ENCODE measurements around the gene PTGER2.

DNA sequence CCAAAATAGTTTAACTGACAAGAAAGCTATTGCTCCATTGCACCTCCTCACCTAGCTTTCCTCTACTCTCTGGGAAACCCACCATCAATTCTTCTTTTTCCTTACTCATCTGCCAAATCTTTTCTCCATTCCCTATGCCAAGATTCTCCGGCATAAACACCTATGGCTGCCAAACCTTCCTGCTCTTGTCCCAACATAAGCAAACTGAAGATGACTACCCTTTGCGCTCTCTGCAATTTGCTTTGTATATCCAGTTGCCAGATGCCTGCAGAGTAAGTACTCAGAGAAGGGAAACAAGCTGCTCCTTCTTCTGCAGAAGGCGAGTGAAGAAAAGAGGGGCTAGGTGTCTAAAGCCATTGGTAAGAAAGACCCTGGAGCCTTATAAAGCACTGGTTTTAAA is 11.5 kb downstream of the PTGER2 start:
- TF ChIP-seq, protein P1, sequence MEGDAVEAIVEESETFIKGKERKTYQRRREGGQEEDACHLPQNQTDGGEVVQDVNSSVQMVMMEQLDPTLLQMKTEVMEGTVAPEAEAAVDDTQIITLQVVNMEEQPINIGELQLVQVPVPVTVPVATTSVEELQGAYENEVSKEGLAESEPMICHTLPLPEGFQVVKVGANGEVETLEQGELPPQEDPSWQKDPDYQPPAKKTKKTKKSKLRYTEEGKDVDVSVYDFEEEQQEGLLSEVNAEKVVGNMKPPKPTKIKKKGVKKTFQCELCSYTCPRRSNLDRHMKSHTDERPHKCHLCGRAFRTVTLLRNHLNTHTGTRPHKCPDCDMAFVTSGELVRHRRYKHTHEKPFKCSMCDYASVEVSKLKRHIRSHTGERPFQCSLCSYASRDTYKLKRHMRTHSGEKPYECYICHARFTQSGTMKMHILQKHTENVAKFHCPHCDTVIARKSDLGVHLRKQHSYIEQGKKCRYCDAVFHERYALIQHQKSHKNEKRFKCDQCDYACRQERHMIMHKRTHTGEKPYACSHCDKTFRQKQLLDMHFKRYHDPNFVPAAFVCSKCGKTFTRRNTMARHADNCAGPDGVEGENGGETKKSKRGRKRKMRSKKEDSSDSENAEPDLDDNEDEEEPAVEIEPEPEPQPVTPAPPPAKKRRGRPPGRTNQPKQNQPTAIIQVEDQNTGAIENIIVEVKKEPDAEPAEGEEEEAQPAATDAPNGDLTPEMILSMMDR (IDR thresholded peaks at IDR 0.05; ENCODE audit: borderline replicate concordance, extremely low read depth, low read length, poor library complexity, severe bottlenecking) = no peak
- no peak for TF ChIP-seq EZH2 (IDR thresholded peaks at IDR 0.05; ENCODE audit: borderline replicate concordance, low read depth, low read length, severe bottlenecking)
